ENCODE measurements around the gene SNAPC5. TPM values are rescaled to one million over a fixed set of nuclear protein-coding genes. Genes with fewer than 3 reads are reported as not detected.
"Not testable (repeated sequence)": the region's sequence is repeated elsewhere in the genome, so short reads cannot be mapped to it uniquely, and the experiment has no call there.

The SNAPC5 gene
- polyA plus RNA-seq, 3 donors from 2014 or later = 48.9 to 88.4 (median 49.8) TPM

DNA sequence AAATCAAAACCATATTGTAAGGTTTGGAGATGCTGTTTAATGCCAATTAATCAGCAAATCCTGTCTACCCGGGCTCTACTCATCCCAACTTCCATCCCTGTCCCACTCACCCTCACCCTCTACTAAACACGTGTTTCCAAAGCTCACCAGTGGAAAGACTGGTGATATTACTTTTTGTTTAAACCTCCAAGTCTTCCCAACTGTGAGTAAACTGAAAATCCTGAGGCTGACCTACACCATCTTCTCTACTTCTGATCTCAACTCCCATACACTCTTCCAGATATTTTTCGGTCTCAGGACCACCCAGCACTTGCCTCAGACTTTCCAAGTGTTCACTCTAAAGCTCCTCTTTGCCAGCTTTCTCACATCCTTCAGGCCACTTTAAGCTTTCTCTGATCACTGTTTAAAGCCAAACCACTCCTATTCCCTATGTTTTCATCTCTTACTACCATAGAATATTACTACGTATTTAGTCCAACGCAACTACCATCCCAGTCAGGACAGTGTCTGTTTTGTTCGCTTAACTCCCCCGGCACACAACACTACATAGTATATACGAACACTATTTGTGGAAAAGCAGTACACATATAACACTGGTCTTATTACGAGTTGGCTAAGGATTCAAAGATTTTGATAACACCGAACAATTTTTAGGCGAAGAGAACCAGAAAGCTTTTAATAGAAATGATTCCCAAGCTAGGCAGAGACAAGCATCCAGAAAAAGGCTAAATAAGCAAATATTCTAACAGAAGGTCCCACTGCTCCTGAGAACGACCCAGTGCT is 6.4 kb upstream of the SNAPC5 start:
- Mint-ChIP-seq H3K36me3 (peaks cover 14 to 38% (median 16%) of the 10 kb centered on the region in 3 donors), H3K27ac (peak overlapping the region; percentile 97 to 100 (median 98)), H3K27me3 (ENCODE audit: low read depth in 3 of 3) (peaks cover 12 to 14% (median 13%) of the 10 kb centered on the region in 3 donors), H3K4me1 (peaks cover 41 to 57% of the 10 kb centered on the region in 2 donors), H3K4me3 (peak overlapping the region; percentile 96 to 100 (median 99)), H3K9me3 (no peaks in the 10 kb centered on the region)
- DNase-seq = no peak

DNA sequence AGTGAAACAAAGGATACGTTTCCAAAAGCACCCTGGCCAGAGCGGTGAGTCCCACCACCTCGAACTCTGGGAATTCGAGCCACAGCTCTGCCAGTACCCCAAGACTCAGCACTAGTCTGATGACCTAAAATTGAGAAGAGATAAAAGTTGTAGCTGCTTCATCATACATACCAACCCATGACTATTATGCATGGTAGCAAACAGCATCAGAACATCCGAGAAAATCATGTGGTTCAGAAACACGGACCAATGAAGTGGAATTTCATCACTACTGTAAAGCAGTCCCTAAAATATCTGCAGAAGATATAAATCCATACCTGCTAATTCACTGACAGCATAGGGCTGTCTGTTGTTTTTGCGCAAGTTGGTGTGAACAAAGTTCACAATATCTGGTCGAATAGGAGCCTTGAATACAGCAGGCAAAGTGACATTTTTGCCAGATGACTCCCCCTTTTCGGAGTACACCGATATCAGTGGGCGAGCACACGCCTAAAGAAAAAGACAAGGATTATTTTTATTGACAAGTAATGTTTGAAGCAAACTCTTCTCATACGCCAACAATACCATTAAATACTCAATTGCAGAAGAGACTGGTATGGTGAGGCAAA is 5.6 kb upstream of the SNAPC5 start:
- DNase-seq, H3K9me3 Mint-ChIP-seq: not testable (repeated sequence)
- peak overlapping the region; percentile 42 to 99 (median 97) for H3K27ac Mint-ChIP-seq
- H3K4me1 Mint-ChIP-seq = peaks cover 43 to 60% of the 10 kb centered on the region in 2 donors
- peaks cover 12 to 14% (median 14%) of the 10 kb centered on the region in 3 donors for H3K27me3 Mint-ChIP-seq (ENCODE audit: low read depth in 3 of 3)
- peaks cover 14 to 40% (median 18%) of the 10 kb centered on the region in 3 donors for H3K36me3 Mint-ChIP-seq
- H3K4me3 Mint-ChIP-seq = peak overlapping the region; percentile 96 to 100 (median 99)

DNA sequence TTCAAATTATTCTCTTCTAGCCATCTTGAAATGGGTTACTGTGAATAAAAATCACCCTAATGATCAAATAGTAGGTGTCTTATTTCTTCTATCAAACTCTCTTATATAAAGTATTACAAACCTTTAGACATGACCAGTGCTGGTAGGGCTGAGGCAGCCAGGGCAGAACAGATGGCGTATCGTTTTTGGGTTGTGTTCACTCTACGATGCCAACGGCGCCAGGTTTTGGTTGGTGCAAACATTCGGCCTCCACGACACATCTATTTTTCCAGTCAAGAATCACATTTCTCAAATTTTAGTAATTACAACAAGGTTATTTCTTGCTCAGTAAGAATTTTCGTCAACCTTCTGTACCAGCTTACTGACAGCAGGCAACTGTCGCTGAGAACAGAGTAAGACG is 4.9 kb upstream of the SNAPC5 start:
- no peak for DNase-seq
- Mint-ChIP-seq H3K36me3 (peaks cover 14 to 45% (median 20%) of the 10 kb centered on the region in 3 donors), H3K9me3 (no peaks in the 10 kb centered on the region), H3K4me3 (peak overlapping the region in 2 of 5 donors; percentile 96 to 100), H3K27ac (peak overlapping the region in 5 of 6 donors; percentile 42 to 97 (median 45)), H3K4me1 (peaks cover 49 to 67% of the 10 kb centered on the region in 2 donors), H3K27me3 (ENCODE audit: low read depth in 3 of 3) (peaks cover 15 to 21% (median 16%) of the 10 kb centered on the region in 3 donors)

DNA sequence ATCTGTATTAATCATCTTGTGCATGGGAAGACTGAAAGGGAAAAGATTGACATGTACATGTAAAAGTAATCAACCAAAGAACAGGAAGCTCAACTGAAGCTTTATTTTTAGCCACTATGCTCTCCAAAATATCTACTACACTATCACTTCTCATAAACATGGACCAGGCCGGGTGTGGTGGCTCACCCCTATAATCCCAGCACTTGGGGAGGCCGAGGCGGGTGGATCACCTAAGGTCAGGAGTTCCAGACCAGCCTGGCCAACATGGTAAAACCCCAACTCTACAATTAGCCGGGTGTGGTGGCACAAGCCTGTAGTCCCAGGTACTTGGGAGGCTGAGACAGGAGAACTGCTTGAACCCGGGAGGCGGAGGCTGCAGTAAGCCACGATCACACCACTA is 2.8 kb upstream of the SNAPC5 start:
- H3K27ac Mint-ChIP-seq = peak overlapping the region in 5 of 6 donors; percentile 3 to 50 (median 8)
- DNase-seq, H3K9me3 Mint-ChIP-seq, H3K4me3 Mint-ChIP-seq: not testable (repeated sequence)
- peaks cover 18 to 26% (median 19%) of the 10 kb centered on the region in 3 donors for H3K27me3 Mint-ChIP-seq (ENCODE audit: low read depth in 3 of 3)
- H3K36me3 Mint-ChIP-seq = peaks cover 14 to 45% (median 20%) of the 10 kb centered on the region in 3 donors
- H3K4me1 Mint-ChIP-seq = peaks cover 54 to 65% of the 10 kb centered on the region in 2 donors

DNA sequence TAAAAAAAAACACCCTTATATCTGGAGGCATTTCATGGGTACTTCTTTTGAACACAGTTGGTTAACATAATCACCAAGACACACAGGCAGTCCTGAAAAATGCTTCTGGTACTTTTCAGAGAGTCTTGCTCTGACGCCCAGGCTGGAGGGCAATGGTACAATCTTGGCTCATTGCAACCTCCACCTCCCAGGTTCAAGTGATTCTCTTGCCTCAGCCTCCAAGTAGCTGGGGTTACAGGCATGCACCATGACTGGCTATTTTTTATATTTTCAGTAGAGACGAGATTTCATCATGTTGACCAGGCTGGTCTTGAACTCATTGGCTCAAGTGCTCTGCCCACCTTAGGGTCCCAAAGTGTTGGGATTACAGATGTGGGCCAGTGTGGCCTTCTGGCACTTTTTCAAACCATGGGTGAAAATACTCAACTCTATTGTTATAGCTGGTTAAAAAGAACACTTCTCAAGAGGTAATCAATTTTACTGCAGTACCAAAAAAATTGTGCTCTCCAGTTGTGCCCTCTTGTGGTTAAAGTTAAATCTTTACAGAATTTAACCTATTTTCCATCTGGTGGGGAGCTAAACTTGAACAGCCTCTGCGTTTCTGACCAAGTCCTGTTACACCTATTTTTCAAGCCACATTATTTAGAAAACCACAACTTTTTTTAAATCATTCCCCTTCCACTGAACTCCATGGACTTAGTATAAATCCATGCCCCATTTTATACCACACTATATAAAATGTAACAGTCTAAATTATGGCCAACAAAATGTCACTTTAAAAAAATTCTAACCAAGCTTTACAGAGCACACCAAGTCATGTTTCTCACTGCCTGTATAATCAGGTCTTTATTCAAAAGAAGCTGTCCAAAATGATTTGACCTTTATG is 1.2 kb upstream of the SNAPC5 start:
- H3K36me3 Mint-ChIP-seq = peaks cover 22 to 55% (median 28%) of the 10 kb centered on the region in 3 donors
- H3K9me3 Mint-ChIP-seq = no peaks in the 10 kb centered on the region
- H3K4me3 Mint-ChIP-seq = peak overlapping the region in 2 of 5 donors; percentile 34 to 95
- DNase-seq = peak; percentile 16 to 56 (median 34)
- peaks cover 9 to 19% (median 9%) of the 10 kb centered on the region in 3 donors for H3K27me3 Mint-ChIP-seq (ENCODE audit: low read depth in 3 of 3)
- H3K27ac Mint-ChIP-seq = peak overlapping the region; percentile 96 to 98 (median 97)
- peaks cover 43 to 60% of the 10 kb centered on the region in 2 donors for H3K4me1 Mint-ChIP-seq

DNA sequence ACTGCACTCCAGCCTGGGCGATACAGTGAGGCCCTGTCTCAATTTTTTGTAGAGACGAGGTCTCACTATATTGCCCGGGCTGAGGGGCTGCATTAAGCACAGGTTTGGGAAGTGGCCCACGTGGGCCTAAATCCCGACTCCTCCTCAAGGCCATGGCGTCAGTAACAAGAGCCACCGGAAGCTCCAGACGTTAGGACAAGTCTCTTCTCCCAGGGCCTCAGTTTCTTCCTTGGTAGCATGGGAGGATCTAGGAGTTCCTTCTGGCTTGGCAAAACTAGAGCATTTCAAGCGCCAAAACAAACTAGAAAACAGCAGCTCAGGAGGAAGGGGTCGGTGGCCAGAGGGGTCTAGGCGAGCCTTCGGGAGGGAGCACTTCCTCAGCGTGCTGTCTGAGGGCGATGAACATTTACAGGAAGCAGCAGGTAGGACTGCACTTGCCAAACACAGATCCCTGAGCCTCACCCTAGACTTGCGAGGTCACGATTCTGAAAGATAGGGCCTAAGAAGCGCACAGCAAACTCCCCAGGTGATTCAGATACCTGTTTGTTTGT is 536 bp downstream of the SNAPC5 start:
- H3K4me1 Mint-ChIP-seq = peaks cover 30 to 43% of the 10 kb centered on the region in 2 donors
- peak overlapping the region; percentile 91 to 97 (median 95) for H3K4me3 Mint-ChIP-seq

DNA sequence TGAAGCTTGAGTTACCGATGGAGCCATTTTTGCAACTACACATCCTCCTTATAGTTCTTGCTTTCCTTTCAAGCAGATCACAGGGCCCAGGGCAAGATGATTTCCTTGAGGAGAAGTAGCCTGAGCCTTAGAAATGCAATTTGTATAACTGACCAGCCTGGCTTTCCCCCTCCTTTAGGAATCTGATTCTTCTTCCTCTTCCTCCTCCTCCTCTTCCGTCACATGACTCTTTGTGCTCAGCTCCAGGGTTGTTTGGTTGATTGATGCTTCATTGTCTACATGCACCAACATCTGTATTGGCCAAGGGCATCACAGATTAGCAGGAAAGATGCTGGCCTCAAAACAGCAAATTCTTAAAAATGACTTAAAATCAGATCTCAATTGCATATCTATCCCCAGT is 3.3 kb downstream of the SNAPC5 start:
- H3K27me3 Mint-ChIP-seq (ENCODE audit: low read depth in 3 of 3) = peaks cover 6 to 15% (median 9%) of the 10 kb centered on the region in 3 donors
- peak overlapping the region; percentile 36 to 87 (median 52) for H3K27ac Mint-ChIP-seq
- peaks cover 24 to 33% of the 10 kb centered on the region in 2 donors for H3K4me1 Mint-ChIP-seq
- no peak for DNase-seq
- no peaks in the 10 kb centered on the region for H3K9me3 Mint-ChIP-seq
- no peak overlapping the region for H3K4me3 Mint-ChIP-seq
- peaks cover 11 to 48% (median 24%) of the 10 kb centered on the region in 3 donors for H3K36me3 Mint-ChIP-seq

More for the DNA sequence above, 536 bp downstream of the SNAPC5 start:
- peak overlapping the region; percentile 96 to 98 (median 97) for H3K27ac Mint-ChIP-seq
- H3K27me3 Mint-ChIP-seq (ENCODE audit: low read depth in 3 of 3) = peaks cover 6 to 18% (median 9%) of the 10 kb centered on the region in 3 donors
- H3K36me3 Mint-ChIP-seq = peaks cover 22 to 56% (median 30%) of the 10 kb centered on the region in 3 donors
- H3K9me3 Mint-ChIP-seq = no peaks in the 10 kb centered on the region
- no peak for DNase-seq

DNA sequence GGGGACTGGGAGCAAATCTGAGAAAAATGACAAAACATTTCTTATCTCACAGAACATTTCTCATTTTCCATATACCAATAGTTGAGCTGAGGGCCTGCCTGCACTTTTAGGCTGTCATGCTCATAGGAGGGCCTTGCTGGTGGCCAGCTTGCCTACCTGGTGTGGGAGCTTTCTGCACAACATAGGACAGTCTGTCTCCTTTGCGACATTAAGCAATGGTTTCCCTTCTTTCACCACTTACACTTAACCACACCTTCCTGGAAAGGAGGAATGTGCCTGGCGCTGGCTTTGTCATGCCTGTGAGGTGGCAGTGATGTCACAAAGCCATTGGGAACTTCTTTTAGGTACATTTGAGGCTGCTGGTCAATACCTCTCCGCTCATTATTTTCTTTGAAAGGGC is 5.7 kb downstream of the SNAPC5 start:
- Mint-ChIP-seq H3K36me3 (peaks cover 13 to 43% (median 19%) of the 10 kb centered on the region in 3 donors), H3K27me3 (ENCODE audit: low read depth in 3 of 3) (peaks cover 0 to 2% (median 2%) of the 10 kb centered on the region in 3 donors), H3K9me3 (no peaks in the 10 kb centered on the region), H3K4me3 (no peak overlapping the region), H3K4me1 (peaks cover 9 to 17% of the 10 kb centered on the region in 2 donors), H3K27ac (peak overlapping the region in 2 of 6 donors; percentile 6 to 42)
- DNase-seq = no peak

DNA sequence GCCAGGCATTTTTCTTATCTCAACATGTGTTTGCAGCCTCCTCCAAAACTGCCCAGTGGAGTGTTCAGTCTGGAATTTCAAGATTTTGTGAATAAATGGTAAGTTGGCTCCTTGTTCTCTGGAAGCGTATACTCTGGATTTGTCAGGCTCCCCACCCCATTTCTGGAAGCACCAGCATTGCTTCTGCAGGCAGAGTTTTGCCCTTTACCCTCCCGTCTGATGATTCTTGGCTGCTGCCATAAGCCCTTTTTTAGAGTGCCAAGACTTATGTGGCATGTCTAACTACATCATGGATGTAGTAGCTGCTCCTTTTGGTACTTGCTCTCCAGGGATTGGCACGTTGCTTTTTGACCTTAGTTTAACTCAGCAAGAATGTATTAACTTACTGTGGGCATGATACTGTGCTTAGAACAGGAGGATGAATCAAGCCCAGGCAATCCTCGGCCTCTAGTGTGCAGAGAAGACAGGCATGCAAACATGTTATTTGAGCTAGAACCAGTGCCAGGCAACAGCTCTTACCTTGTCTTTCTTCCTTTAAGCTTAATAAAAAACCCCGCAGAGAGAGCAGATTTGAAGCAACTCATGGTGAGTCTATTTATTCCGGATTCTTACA is 8.3 kb downstream of the SNAPC5 start:
- DNase-seq = no peak
- Mint-ChIP-seq H3K4me3 (no peak overlapping the region), H3K36me3 (peaks cover 13 to 42% (median 15%) of the 10 kb centered on the region in 3 donors), H3K9me3 (no peaks in the 10 kb centered on the region), H3K4me1 (peaks cover 0 to 3% of the 10 kb centered on the region in 2 donors), H3K27me3 (ENCODE audit: low read depth in 3 of 3) (peaks cover 0 to 2% (median under 1%) of the 10 kb centered on the region in 3 donors), H3K27ac (peak overlapping the region in 3 of 6 donors; percentile 39 to 80 (median 57))

DNA sequence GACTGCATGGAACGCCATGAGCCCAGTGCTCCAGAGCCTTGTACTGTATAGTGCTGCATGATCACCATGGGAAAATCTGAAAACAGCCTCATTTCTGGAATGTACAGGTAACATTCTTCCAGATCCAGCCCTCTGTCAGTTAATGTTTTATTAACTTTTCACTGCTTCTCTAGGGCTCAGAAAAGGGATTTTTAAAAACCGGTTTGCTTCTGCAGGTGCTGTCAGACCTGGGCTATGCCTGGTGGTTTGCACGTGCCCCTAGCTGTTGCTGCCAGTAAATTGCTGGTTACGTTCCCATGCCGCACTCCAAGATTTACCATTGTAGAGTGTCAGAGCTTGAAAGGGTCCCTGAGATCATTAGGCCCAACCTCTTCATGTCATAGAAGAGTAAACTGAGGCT is 9.0 kb downstream of the SNAPC5 start:
- peaks cover 9 to 38% (median 11%) of the 10 kb centered on the region in 3 donors for H3K36me3 Mint-ChIP-seq

DNA sequence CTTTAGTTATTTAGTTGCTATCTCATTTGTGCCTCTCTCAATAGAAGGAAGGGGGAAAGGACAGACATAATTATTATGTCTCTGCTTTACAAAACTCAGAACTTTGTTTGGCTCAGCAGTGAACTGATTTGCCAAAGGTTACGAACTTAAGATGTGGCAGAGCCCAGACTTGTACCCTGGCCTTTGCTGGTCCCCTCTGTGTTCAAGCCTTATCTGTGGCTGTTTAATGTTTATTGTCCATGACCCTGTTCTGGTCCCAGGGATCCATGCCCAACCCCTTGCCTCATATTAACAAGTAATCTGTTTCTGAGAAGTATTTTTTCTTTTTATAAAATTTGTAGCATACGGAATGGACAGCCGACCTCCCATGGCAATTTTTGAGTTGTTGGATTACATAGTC is 10.7 kb downstream of the SNAPC5 start:
- no peaks in the 10 kb centered on the region for H3K9me3 Mint-ChIP-seq
- H3K4me3 Mint-ChIP-seq = no peak overlapping the region
- H3K36me3 Mint-ChIP-seq = peaks cover 13 to 38% (median 15%) of the 10 kb centered on the region in 3 donors
- H3K4me1 Mint-ChIP-seq = peaks cover 0 to 2% of the 10 kb centered on the region in 2 donors
- H3K27ac Mint-ChIP-seq = no peak overlapping the region
- DNase-seq = no peak
- H3K27me3 Mint-ChIP-seq (ENCODE audit: low read depth in 3 of 3) = peaks cover 0 to 2% (median 2%) of the 10 kb centered on the region in 3 donors

More for the DNA sequence above, 9.0 kb downstream of the SNAPC5 start:
- H3K9me3 Mint-ChIP-seq = no peaks in the 10 kb centered on the region
- H3K4me3 Mint-ChIP-seq = no peak overlapping the region
- no peaks in the 10 kb centered on the region for H3K4me1 Mint-ChIP-seq
- H3K27ac Mint-ChIP-seq = peak overlapping the region in 1 of 6 donors; percentile 16
- peaks cover 0 to 2% (median 2%) of the 10 kb centered on the region in 3 donors for H3K27me3 Mint-ChIP-seq (ENCODE audit: low read depth in 3 of 3)
- DNase-seq = no peak

DNA sequence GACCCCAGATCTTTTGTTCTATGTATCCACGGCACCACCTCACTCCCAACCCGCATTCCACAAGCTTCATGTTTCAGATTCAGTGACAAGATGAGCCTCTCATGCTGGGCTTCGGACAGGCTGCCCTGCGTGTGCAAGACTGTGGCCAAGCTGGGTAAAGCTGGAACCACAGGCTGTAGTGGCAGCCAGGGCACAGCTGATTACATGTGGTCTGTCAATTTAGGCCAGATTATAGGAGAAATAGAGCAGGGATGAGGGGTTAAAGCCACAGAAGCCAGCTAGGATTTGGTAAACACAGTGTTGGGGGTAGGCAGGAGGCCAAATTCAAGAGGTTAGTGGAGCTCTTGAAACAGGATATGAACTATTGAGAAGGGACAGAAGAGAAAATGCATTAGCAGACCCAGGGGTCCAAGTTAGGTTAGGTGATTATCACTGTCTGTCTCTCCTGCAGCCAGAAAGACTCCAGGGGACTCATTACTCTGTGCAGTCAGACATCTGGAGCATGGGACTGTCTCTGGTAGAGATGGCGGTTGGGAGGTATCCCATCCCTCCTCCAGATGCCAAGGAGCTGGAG is 12.9 kb downstream of the SNAPC5 start:
- DNase-seq = no peak
- peak overlapping the region in 3 of 6 donors; percentile 37 to 85 (median 67) for H3K27ac Mint-ChIP-seq
- H3K9me3 Mint-ChIP-seq = no peaks in the 10 kb centered on the region
- H3K36me3 Mint-ChIP-seq = peaks cover 13 to 24% (median 13%) of the 10 kb centered on the region in 3 donors
- H3K4me1 Mint-ChIP-seq = peaks cover 0 to 2% of the 10 kb centered on the region in 2 donors
- no peak overlapping the region for H3K4me3 Mint-ChIP-seq
- H3K27me3 Mint-ChIP-seq (ENCODE audit: low read depth in 3 of 3) = peaks cover 0 to 4% (median 3%) of the 10 kb centered on the region in 3 donors
